ENCODE data around the gene IFI30. TPM values are rescaled to one million over a fixed set of nuclear protein-coding genes. Genes with fewer than 3 reads are reported as not detected.
A peak's percentile ranks its signal among the peaks of the same experiment; 100 is the strongest.

The IFI30 gene
- total and polyA plus RNA-seq, 3 experiments from 2014 or later: 10.9 to 34.5 (median 33.3) TPM

DNA sequence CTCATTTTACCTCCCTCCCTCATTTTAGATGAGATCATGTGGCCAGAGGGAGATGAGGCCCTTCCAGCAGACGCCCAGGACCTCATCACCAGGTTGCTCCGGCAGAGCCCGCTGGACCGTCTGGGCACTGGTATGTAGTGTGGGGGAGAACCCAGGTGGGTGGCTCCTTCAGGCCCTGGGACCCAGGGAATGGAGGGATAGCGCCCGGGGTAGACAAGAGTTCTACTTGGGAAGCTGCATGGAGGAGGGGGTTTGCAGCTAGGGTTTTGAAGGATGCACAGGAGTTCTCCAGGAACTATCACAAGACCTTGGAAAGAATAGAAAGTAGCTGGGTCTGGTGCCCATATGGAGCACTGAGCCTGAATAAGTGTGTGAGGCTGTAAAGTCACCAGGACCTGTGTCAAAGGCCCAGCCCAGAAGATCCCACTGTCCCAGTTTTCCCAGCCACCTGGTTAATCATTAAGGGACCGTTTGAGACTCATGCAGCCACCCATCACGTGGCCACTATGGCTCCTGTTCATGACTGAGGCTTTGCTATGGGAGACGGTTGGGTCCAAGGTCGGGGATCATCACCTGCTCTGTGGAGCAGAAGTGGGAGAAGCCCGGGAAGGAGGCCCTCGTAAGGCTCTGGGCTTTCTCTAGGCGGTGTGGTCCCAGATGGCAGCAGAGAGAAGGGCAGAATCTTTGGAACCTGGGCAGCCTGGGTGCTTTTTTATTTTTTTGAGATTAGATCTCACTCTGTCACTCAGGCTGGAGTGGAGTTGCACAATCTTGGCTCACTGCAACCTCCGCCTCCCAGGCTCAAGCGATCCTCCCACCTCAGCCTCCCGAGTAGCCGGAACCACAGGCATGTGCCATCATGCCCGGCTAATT lies 37.7 kb upstream of the IFI30 start:
- CTCF ChIA-PET: interaction anchor here (0.9 to 2.0 kb wide), 2 partner anchors 23 to 49 kb away, joined by 3 to 5 read pairs; no protein-coding TSS in a partner anchor
- peak overlapping the region in 4 of 8 donors; percentile 29 to 71 (median 55) for H3K27ac Mint-ChIP-seq
- H3K27me3 Mint-ChIP-seq: no peaks in the 10 kb centered on the region

DNA sequence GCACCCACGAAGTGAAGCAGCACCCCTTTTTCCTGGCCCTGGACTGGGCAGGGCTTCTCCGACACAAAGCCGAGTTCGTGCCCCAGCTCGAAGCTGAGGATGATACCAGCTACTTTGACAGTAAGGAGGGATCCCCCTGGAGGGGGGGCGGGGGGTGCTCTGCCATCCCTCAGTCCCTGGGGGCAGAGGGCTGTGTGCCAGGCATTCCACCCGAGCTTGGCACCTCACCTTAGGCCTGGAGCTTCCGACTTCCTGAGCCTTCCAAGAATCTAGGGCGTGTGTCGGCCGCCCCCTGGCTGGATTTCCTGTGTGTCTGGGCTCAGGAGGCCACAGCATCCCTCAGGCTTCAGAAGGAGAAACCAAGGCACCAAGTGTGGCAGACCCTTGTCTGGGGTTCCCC lies 36.4 kb upstream of the IFI30 start:
- no peaks in the 10 kb centered on the region for H3K4me1 Mint-ChIP-seq
- POLR2A ChIA-PET: no interaction called here

More for the DNA sequence above, 37.7 kb upstream of the IFI30 start:
- no peak for DNase-seq
- Mint-ChIP-seq H3K4me3 (no peak overlapping the region), H3K36me3 (peaks cover 9 to 78% (median 15%) of the 10 kb centered on the region in 3 donors), H3K4me1 (no peaks in the 10 kb centered on the region), H3K9me3 (no peaks in the 10 kb centered on the region)
- Histone ChIP-seq H3K36me3 (ENCODE audit: insufficient read depth, low read length) (peaks cover 36% of the 10 kb centered on the region), H3K27ac (ENCODE audit: low read depth, low read length) (no peak overlapping the region), H3K9me3 (ENCODE audit: low read length) (no peaks in the 10 kb centered on the region), H3K27me3 (ENCODE audit: insufficient read depth, low read length, poor library complexity, severe bottlenecking) (no peaks in the 10 kb centered on the region), H3K4me3 (ENCODE audit: low read length) (no peak overlapping the region), H3K4me1 (ENCODE audit: insufficient read depth, low read length) (no peaks in the 10 kb centered on the region)
- POLR2A ChIA-PET: no interaction called here

DNA sequence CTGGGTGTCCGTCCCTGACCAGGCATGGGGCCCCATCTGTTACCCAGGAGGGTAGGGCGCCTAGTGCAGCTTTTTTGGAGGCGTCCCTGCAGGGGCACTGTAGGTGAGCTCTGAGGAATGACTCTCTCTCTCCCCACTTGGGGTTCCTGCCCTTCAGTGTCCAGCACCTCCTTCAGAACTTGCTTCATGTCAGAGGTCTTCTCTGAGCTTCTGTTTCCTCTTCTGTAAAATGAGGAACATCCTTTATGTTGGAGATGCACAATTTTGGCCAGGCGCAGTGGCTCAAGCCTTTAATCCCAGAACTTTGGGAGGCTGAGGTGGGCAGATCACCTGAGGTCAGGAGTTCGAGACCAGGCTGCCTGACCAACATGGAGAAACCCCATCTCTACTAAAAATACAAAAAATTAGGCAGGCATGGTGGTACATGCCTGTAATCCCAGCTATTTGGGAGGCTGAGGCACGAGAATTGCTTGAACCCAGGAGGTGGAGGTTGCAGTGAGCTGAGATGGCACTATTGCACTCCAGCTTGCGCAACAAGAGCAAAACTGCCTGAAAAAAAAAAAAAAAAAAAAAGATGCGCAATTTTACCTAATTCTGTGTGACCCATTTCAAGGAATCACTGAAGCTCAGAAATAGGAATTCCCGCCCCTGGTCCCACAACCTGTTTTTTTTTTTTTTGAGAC lies 35.8 kb upstream of the IFI30 start:
- no peak overlapping the region for H3K4me3 Mint-ChIP-seq
- ChIA-PET POLR2A (no interaction called here), CTCF (interaction anchor here (0.6 to 1.0 kb wide), 2 partner anchors 8 to 11 kb away, joined by 4 read pairs; no protein-coding TSS in a partner anchor)
- Histone ChIP-seq H3K36me3 (ENCODE audit: insufficient read depth, low read length) (peaks cover 35% of the 10 kb centered on the region), H3K4me3 (ENCODE audit: low read length) (no peak overlapping the region), H3K27ac (ENCODE audit: low read depth, low read length) (no peak overlapping the region), H3K4me1 (ENCODE audit: insufficient read depth, low read length) (no peaks in the 10 kb centered on the region), H3K27me3 (ENCODE audit: insufficient read depth, low read length, poor library complexity, severe bottlenecking) (no peaks in the 10 kb centered on the region), H3K9me3 (ENCODE audit: low read length) (no peaks in the 10 kb centered on the region)
- H3K27me3 Mint-ChIP-seq: no peaks in the 10 kb centered on the region
- no peak for DNase-seq
- H3K36me3 Mint-ChIP-seq: peaks cover 4 to 76% (median 13%) of the 10 kb centered on the region in 3 donors
- no peak overlapping the region for H3K27ac Mint-ChIP-seq
- no peaks in the 10 kb centered on the region for H3K9me3 Mint-ChIP-seq
- no peaks in the 10 kb centered on the region for H3K4me1 Mint-ChIP-seq

More for the DNA sequence above, 36.4 kb upstream of the IFI30 start:
- H3K4me3 Mint-ChIP-seq: no peak overlapping the region
- Histone ChIP-seq H3K36me3 (ENCODE audit: insufficient read depth, low read length) (peaks cover 39% of the 10 kb centered on the region), H3K9me3 (ENCODE audit: low read length) (no peaks in the 10 kb centered on the region), H3K4me3 (ENCODE audit: low read length) (no peak overlapping the region), H3K27ac (ENCODE audit: low read depth, low read length) (no peak overlapping the region), H3K4me1 (ENCODE audit: insufficient read depth, low read length) (no peaks in the 10 kb centered on the region), H3K27me3 (ENCODE audit: insufficient read depth, low read length, poor library complexity, severe bottlenecking) (no peaks in the 10 kb centered on the region)
- peak overlapping the region in 1 of 8 donors; percentile 32 for H3K27ac Mint-ChIP-seq
- H3K9me3 Mint-ChIP-seq: no peaks in the 10 kb centered on the region
- H3K36me3 Mint-ChIP-seq: peaks cover 6 to 78% (median 14%) of the 10 kb centered on the region in 3 donors
- no peaks in the 10 kb centered on the region for H3K27me3 Mint-ChIP-seq
- no peak for DNase-seq
- CTCF ChIA-PET: interaction anchor here (0.9 to 1.0 kb wide), 2 partner anchors 9 to 48 kb away, joined by 3 to 4 read pairs; no protein-coding TSS in a partner anchor

DNA sequence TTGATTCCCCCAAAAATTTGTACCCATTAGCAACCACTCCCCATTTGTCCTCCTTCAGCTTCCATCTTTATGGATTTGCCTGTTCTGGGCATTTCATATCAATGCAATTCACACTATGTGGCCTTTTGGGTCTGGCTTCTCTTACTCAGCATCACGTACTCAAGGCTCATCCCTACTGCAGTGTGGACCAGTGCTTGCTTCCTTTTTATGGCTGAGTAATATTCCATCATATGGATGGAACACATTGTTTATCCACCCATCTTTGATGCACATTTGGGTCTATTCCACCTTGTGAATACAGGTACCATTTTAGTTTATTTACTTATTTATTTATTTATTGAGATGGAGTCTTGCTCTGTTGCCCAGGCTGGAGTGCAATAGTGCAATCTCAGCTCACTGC lies 33.1 kb upstream of the IFI30 start:
- Mint-ChIP-seq H3K36me3 (peaks cover 4 to 82% (median 10%) of the 10 kb centered on the region in 3 donors), H3K4me3 (no peak overlapping the region), H3K4me1 (no peaks in the 10 kb centered on the region), H3K9me3 (no peaks in the 10 kb centered on the region), H3K27ac (no peak overlapping the region), H3K27me3 (no peaks in the 10 kb centered on the region)
- POLR2A ChIA-PET: no interaction called here
- no peaks in the 10 kb centered on the region for H3K4me1 ChIP-seq (ENCODE audit: insufficient read depth, low read length)
- H3K9me3 ChIP-seq (ENCODE audit: low read length): no peaks in the 10 kb centered on the region
- H3K36me3 ChIP-seq (ENCODE audit: insufficient read depth, low read length): peaks cover 47% of the 10 kb centered on the region
- CTCF ChIA-PET: interaction anchor here (1.2 kb wide), 1 partner anchor 20 kb away, joined by 3 read pairs; no protein-coding TSS in a partner anchor
- H3K27me3 ChIP-seq (ENCODE audit: insufficient read depth, low read length, poor library complexity, severe bottlenecking): no peaks in the 10 kb centered on the region
- H3K4me3 ChIP-seq (ENCODE audit: low read length): no peak overlapping the region
- no peak overlapping the region for H3K27ac ChIP-seq (ENCODE audit: low read depth, low read length)
- no peak for DNase-seq

DNA sequence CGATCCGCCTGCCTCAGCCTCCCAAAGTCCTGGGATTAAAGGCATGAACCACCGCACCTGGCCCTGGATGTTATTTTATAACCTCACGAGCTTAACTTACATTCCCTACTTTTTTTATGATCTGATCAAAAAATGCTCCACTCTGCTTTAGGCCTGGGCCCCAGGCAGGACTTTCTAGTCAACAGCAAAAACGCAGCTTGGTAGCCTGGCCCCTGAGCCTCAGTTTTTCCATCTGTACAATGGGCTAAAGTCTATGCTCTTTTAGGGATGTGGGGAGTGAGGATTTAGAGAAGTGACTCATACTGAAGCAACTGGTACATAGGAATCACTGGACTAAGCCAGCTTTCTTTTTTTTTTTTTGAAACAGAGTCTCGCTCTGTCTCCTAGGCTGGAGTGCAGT lies 32.6 kb upstream of the IFI30 start:
- H3K9me3 ChIP-seq (ENCODE audit: low read length): no peaks in the 10 kb centered on the region
- Mint-ChIP-seq H3K4me3 (no peak overlapping the region), H3K27ac (no peak overlapping the region), H3K27me3 (no peaks in the 10 kb centered on the region), H3K9me3 (no peaks in the 10 kb centered on the region), H3K4me1 (no peaks in the 10 kb centered on the region), H3K36me3 (peaks cover 4 to 82% (median 10%) of the 10 kb centered on the region in 3 donors)
- no peak for DNase-seq
- ChIA-PET POLR2A (interaction anchor here (0.6 kb wide), 1 partner anchor 161 kb away, joined by 7 read pairs; no protein-coding TSS in a partner anchor), CTCF (interaction anchor here (0.7 to 1.2 kb wide), 2 partner anchors 11 to 20 kb away, joined by 3 read pairs; no protein-coding TSS in a partner anchor)
- no peaks in the 10 kb centered on the region for H3K4me1 ChIP-seq (ENCODE audit: insufficient read depth, low read length)
- H3K27ac ChIP-seq (ENCODE audit: low read depth, low read length): no peak overlapping the region
- no peaks in the 10 kb centered on the region for H3K27me3 ChIP-seq (ENCODE audit: insufficient read depth, low read length, poor library complexity, severe bottlenecking)
- H3K4me3 ChIP-seq (ENCODE audit: low read length): no peak overlapping the region
- H3K36me3 ChIP-seq (ENCODE audit: insufficient read depth, low read length): peaks cover 45% of the 10 kb centered on the region

DNA sequence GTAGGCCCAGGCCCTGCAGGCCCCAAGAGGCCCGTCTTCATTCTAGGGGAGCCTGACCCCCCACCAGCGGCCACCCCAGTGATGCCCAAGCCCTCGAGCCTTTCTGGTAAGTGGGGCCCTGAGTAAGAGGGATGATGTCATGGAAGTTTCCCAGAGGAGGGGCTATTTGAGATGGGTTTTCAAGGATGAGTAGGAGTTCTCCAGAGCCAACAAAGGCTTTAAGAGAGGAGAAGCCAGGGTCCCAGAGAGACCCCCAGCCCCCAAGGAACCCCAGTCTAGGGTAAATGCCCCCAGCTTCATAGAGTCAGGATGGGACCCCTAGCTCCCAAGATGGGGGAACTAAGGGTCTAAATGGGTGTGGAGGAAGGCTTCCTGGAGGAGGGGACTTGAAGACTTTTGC lies 29.7 kb upstream of the IFI30 start:
- no peak overlapping the region for H3K4me3 Mint-ChIP-seq
- H3K36me3 ChIP-seq (ENCODE audit: insufficient read depth, low read length): peaks cover 46% of the 10 kb centered on the region
- no peaks in the 10 kb centered on the region for H3K9me3 Mint-ChIP-seq
- peaks cover 0 to 6% (median 6%) of the 10 kb centered on the region in 3 donors for H3K4me1 Mint-ChIP-seq
- H3K36me3 Mint-ChIP-seq: peaks cover 4 to 82% (median 12%) of the 10 kb centered on the region in 3 donors
- no peak for DNase-seq
- peak overlapping the region in 1 of 8 donors; percentile 57 for H3K27ac Mint-ChIP-seq
- POLR2A ChIA-PET: interaction anchor here (0.5 kb wide), 1 partner anchor 11 kb away, joined by 3 read pairs; no protein-coding TSS in a partner anchor
- H3K4me3 ChIP-seq (ENCODE audit: low read length): no peak overlapping the region
- H3K27me3 ChIP-seq (ENCODE audit: insufficient read depth, low read length, poor library complexity, severe bottlenecking): no peaks in the 10 kb centered on the region
- no peaks in the 10 kb centered on the region for H3K4me1 ChIP-seq (ENCODE audit: insufficient read depth, low read length)
- CTCF ChIA-PET: interaction anchor here (1.2 to 2.2 kb wide), 3 partner anchors 8 to 135 kb away, joined by 3 to 5 read pairs (median 4); partner anchors contain the start of gene PIK3R2
- H3K9me3 ChIP-seq (ENCODE audit: low read length): no peaks in the 10 kb centered on the region
- H3K27ac ChIP-seq (ENCODE audit: low read depth, low read length): no peak overlapping the region
- no peaks in the 10 kb centered on the region for H3K27me3 Mint-ChIP-seq

DNA sequence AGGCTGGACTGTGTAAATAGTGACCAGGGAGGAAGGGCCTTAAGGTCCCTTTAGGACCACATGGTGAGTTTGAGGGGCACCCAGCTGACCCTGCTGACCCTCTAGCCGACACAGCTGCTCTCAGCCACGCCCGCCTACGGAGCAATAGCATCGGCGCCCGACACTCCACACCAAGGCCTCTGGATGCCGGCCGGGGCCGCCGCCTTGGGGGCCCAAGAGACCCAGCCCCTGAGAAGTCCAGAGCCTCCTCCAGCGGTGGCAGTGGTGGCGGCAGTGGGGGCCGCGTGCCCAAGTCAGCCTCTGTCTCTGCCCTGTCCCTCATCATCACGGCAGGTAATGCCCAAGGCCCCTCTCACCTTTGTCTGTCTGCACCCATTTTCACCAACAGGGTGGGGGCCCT lies 29.3 kb upstream of the IFI30 start:
- peak overlapping the region in 1 of 8 donors; percentile 57 for H3K27ac Mint-ChIP-seq
- H3K36me3 Mint-ChIP-seq: peaks cover 4 to 79% (median 10%) of the 10 kb centered on the region in 3 donors
- Histone ChIP-seq H3K4me1 (ENCODE audit: insufficient read depth, low read length) (no peaks in the 10 kb centered on the region), H3K27me3 (ENCODE audit: insufficient read depth, low read length, poor library complexity, severe bottlenecking) (no peaks in the 10 kb centered on the region), H3K4me3 (ENCODE audit: low read length) (no peak overlapping the region), H3K9me3 (ENCODE audit: low read length) (no peaks in the 10 kb centered on the region), H3K36me3 (ENCODE audit: insufficient read depth, low read length) (peaks cover 46% of the 10 kb centered on the region), H3K27ac (ENCODE audit: low read depth, low read length) (no peak overlapping the region)
- POLR2A ChIA-PET: interaction anchor here (0.5 kb wide), 1 partner anchor 10 kb away, joined by 3 read pairs; no protein-coding TSS in a partner anchor
- no peak for DNase-seq
- CTCF ChIA-PET: interaction anchor here (1.2 to 2.2 kb wide), 3 partner anchors 8 to 135 kb away, joined by 3 to 5 read pairs (median 4); partner anchors contain the start of gene PIK3R2
- H3K4me3 Mint-ChIP-seq: no peak overlapping the region
- no peaks in the 10 kb centered on the region for H3K27me3 Mint-ChIP-seq
- no peaks in the 10 kb centered on the region for H3K9me3 Mint-ChIP-seq
- peaks cover 0 to 8% (median 7%) of the 10 kb centered on the region in 3 donors for H3K4me1 Mint-ChIP-seq

Data from CD8-positive, alpha-beta memory T cell (primary cell).